HCT116 (cell line): ENCODE measurements around the gene C3orf22. TPM values are rescaled to one million over a fixed set of nuclear protein-coding genes. Genes with fewer than 3 reads are reported as not detected.

Experiments used
- ATAC-seq: fragments of 200-7000 bp; cut with Tn5 transposase; 2 replicates; pipeline ENCODE4 v1.9.1; 2020; ENCODE audit warnings: mild to moderate bottlenecking, moderate library complexity
- BruUV-seq: library from RNA; stranded (reverse); fragments of 400-500 nt; replicated peaks from 2 replicates; lab custom pipeline; 2021; lab: Mats Ljungman, UMichigan
- CTCF ChIA-PET: fragments of 300-600 bp; sonication (Branson Sonifier 250); formaldehyde crosslinking; loops from one replicate; lab custom pipeline; 2021; ENCODE audit warnings: antibody characterized with exemption; lab: Charles Lee
- POLR2A ChIA-PET: fragments of 300-600, 350-600 bp; sonication (Branson Sonifier 250); formaldehyde crosslinking; loops from one replicate; lab custom pipeline; 2021; ENCODE audit warnings: antibody characterized with exemption; lab: Charles Lee
- RAD21 ChIA-PET, 2 experiments: fragments of 300-600 bp; sonication (Branson Sonifier 250); formaldehyde crosslinking; loops; one replicate each; lab custom pipeline; 2023; ENCODE audit warnings: low total read pairs in 2 of 2; ENCODE audit not compliant: uncharacterized antibody in 2 of 2, unreplicated experiment in 2 of 2, low non-redundant PET in 1 of 2; lab: Charles Lee
- DNase-seq: peaks from one replicate; pipeline ENCODE4 v3.0.0-alpha.2; 2010; ENCODE audit warnings: low read depth, low spot score
- H2AFZ ChIP-seq: fragments of 200-600 bp; shearing (Covaris generic), sonication (generic); 2 replicates; pipeline ENCODE4 v1.6.1; 2017; ENCODE audit warnings: low read depth, mixed run types, mixed read lengths, antibody characterized with exemption, low read length; ENCODE audit not compliant: poor library complexity, severe bottlenecking
- H3K27ac ChIP-seq: 2 replicates; pipeline ENCODE4 v1.5.1; 2012; ENCODE audit warnings: low read depth, low read length
- H3K27me3 ChIP-seq: fragments of 200-600 bp; sonication (generic); 2 replicates; pipeline ENCODE4 v1.6.1; 2016; ENCODE audit warnings: mixed run types, low read length, mixed read lengths; ENCODE audit not compliant: insufficient read depth
- H3K36me3 ChIP-seq, 2 experiments: fragments of 200-500 bp in 1 of 2; fragments of 200-600 bp in 1 of 2; sonication (Bioruptor generic) in 1 of 2; sonication (generic) in 1 of 2; 2 replicates each; pipeline versions ENCODE4 v1.5.1 to v1.6.1; 2014 to 2016; ENCODE audit warnings: low read length in 2 of 2, inconsistent platforms in 1 of 2, mixed read lengths in 1 of 2, mixed run types in 1 of 2; ENCODE audit not compliant: insufficient read depth in 2 of 2, control insufficient read depth in 1 of 2
- H3K4me1 ChIP-seq, 2 experiments: fragments of 200-600 bp in 1 of 2; sonication (generic) in 1 of 2; 2 replicates each; pipeline versions ENCODE4 v1.5.1 to v1.6.1; 2012 to 2017; ENCODE audit warnings: low read length in 2 of 2, inconsistent platforms in 1 of 2, mild to moderate bottlenecking in 1 of 2, mixed read lengths in 1 of 2, mixed run types in 1 of 2, moderate library complexity in 1 of 2; ENCODE audit not compliant: insufficient read depth in 2 of 2, control insufficient read depth in 1 of 2
- H3K4me2 ChIP-seq: fragments of 200-600 bp; sonication (generic); 2 replicates; pipeline ENCODE4 v1.6.1; 2017; ENCODE audit warnings: mixed run types, low read length, mixed read lengths
- H3K4me3 ChIP-seq, 2 experiments: fragments of 200-600 bp in 1 of 2; sonication (generic) in 1 of 2; replicated peaks in 1 of 2; 2 replicates each; pipeline ENCODE4 v1.5.1; 2011 to 2016; ENCODE audit warnings: low read length in 2 of 2, control low read depth in 1 of 2, low read depth in 1 of 2, mild to moderate bottlenecking in 1 of 2, mixed read lengths in 1 of 2, mixed run types in 1 of 2
- H3K79me2 ChIP-seq: fragments of 200-600 bp; sonication (generic); 2 replicates; pipeline ENCODE4 v1.6.1; 2017; ENCODE audit warnings: mild to moderate bottlenecking, mixed run types, low read length, moderate library complexity, mixed read lengths; ENCODE audit not compliant: insufficient read depth
- H3K9ac ChIP-seq: fragments of 200-600 bp; sonication (generic); 2 replicates; pipeline ENCODE4 v1.6.1; 2016; ENCODE audit warnings: low read length, mixed read lengths
- H3K9me2 ChIP-seq: fragments of 200-600 bp; sonication (generic), shearing (Covaris generic); 2 replicates; pipeline ENCODE4 v1.6.1; 2017; ENCODE audit warnings: mixed run types, mild to moderate bottlenecking, moderate library complexity; ENCODE audit not compliant: insufficient read depth
- H3K9me3 ChIP-seq, 2 experiments: fragments of 200-500 bp in 1 of 2; fragments of 200-600 bp in 1 of 2; sonication (Bioruptor generic) in 1 of 2; sonication (generic) in 1 of 2; 2 replicates each; pipeline ENCODE4 v1.6.1; 2014 to 2017; ENCODE audit warnings: low read length in 2 of 2, mixed read lengths in 2 of 2, inconsistent platforms in 1 of 2, low read depth in 1 of 2, mild to moderate bottlenecking in 1 of 2, mixed run types in 1 of 2, moderate library complexity in 1 of 2; ENCODE audit not compliant: control insufficient read depth in 1 of 2, insufficient read depth in 1 of 2
- H4K20me1 ChIP-seq: fragments of 200-600 bp; sonication (generic), shearing (Covaris generic); 2 replicates; pipeline ENCODE4 v1.6.1; 2017; ENCODE audit warnings: mixed run types, mild to moderate bottlenecking, moderate library complexity; ENCODE audit not compliant: insufficient read depth
- CBX3 ChIP-seq: IDR thresholded peaks from 2 replicates; pipeline ENCODE4 v1.6.1; 2012; ENCODE audit warnings: low read depth
- CEBPB ChIP-seq: IDR thresholded peaks from 2 replicates; pipeline ENCODE4 v1.6.1; 2012; ENCODE audit warnings: low read depth
- CTCF ChIP-seq, 3 experiments: fragments of 200-600 bp in 1 of 3; sonication (generic) in 1 of 3; IDR thresholded peaks in 2 of 3; conservative IDR thresholded peaks in 1 of 3; 2 replicates each; pipeline ENCODE4 v1.5.1; 2012 to 2017; ENCODE audit warnings: low read depth in 2 of 3, low read length in 2 of 3, antibody characterized with exemption in 1 of 3, borderline replicate concordance in 1 of 3, control low read depth in 1 of 3, mild to moderate bottlenecking in 1 of 3, mixed read lengths in 1 of 3, mixed run types in 1 of 3, moderate library complexity in 1 of 3; ENCODE audit not compliant: insufficient read depth in 1 of 3
- EGR1 ChIP-seq: IDR thresholded peaks from 2 replicates; pipeline ENCODE4 v1.6.1; 2012; ENCODE audit warnings: low read depth
- EZH2 ChIP-seq: fragments of 200-600 bp; sonication (generic); IDR thresholded peaks from 2 replicates; pipeline ENCODE4 v1.6.1; 2017; ENCODE audit warnings: antibody characterized with exemption, mixed run types
- EZH2phosphoT487 ChIP-seq: fragments of 200-600 bp; IDR thresholded peaks from 2 replicates; pipeline ENCODE4 v1.6.1; 2018; ENCODE audit warnings: antibody characterized with exemption, borderline replicate concordance
- FOSL1 ChIP-seq: IDR thresholded peaks from 2 replicates; pipeline ENCODE4 v1.6.1; 2012; ENCODE audit warnings: low read depth
- JUND ChIP-seq: IDR thresholded peaks from 2 replicates; pipeline ENCODE4 v1.6.1; 2012
- POLR2AphosphoS5 ChIP-seq: IDR thresholded peaks from 2 replicates; pipeline ENCODE4 v1.6.1; 2011; ENCODE audit warnings: mild to moderate bottlenecking, low read depth, low read length, moderate library complexity
- RAD21 ChIP-seq: IDR thresholded peaks from 2 replicates; pipeline ENCODE4 v1.6.1; 2012; ENCODE audit warnings: low read depth, mild to moderate bottlenecking
- REST ChIP-seq: IDR thresholded peaks from 2 replicates; pipeline ENCODE4 v1.6.1; 2012; ENCODE audit warnings: low read depth
- SIN3A ChIP-seq: IDR thresholded peaks from 2 replicates; pipeline ENCODE4 v1.6.1; 2012; ENCODE audit warnings: low read depth
- SRF ChIP-seq: IDR thresholded peaks from 2 replicates; pipeline ENCODE4 v1.6.1; 2012; ENCODE audit warnings: low read depth
- TCF7L2 ChIP-seq: IDR thresholded peaks from 2 replicates; pipeline ENCODE4 v1.7.0; 2011; ENCODE audit warnings: borderline replicate concordance, inconsistent platforms; ENCODE audit not compliant: insufficient read depth, insufficient read length; ENCODE audit errors: extremely low read depth
- ZBTB33 ChIP-seq: IDR thresholded peaks from 2 replicates; pipeline ENCODE4 v1.6.1; 2011; ENCODE audit warnings: mild to moderate bottlenecking, low read length, moderate library complexity; ENCODE audit not compliant: insufficient replicate concordance; ENCODE audit errors: extremely low read depth
- ZFX ChIP-seq: fragments of 450-650 bp; IDR thresholded peaks from 2 replicates; pipeline ENCODE4 v1.6.1; 2017
- ZNF274 ChIP-seq: fragments of 200-500 bp; sonication (Bioruptor generic); IDR thresholded peaks from 2 replicates; pipeline ENCODE4 v1.6.1; 2014; ENCODE audit warnings: mild to moderate bottlenecking, low read depth, low read length, inconsistent platforms
- intact Hi-C: fragments of 100-400 bp; cut with micrococcal nuclease; formaldehyde crosslinking; loops from 2 replicates; pipeline ENCODE4 v1.10.0; 2022
- total RNA-seq: library from RNA; stranded (reverse); gene quantifications from one replicate; pipeline ENCODE4 v1.2.1, GENCODE V29; 2021; ENCODE audit not compliant: unreplicated experiment

Gene C3orf22
- total RNA-seq, 1 experiment from 2014 or later, result not detected

- H3K36me3 ChIP-seq, result no peaks in the 10 kb centered on the region
- ChIA-PET CTCF (no interaction called here), RAD21 (no interaction called here), POLR2A (no interaction called here)
- intact Hi-C loops, result no loop called here
- no peak for ATAC-seq
- peaks cover 0 to 11% of the 10 kb centered on the region in 2 experiments; a peak in 2 of 4 replicates for H3K4me1 ChIP-seq
- H3K9ac ChIP-seq, result no peak overlapping the region
- TF ChIP-seq ZBTB33 (no peak), SRF (no peak), EZH2phosphoT487 (no peak), FOSL1 (no peak), POLR2AphosphoS5 (no peak), EZH2 (no peak), ZNF274 (no peak), EGR1 (no peak), CTCF (IDR thresholded peaks at IDR 0.05 in 2 of 3, conservative IDR thresholded peaks at IDR 0.05 in 1 of 3; ENCODE audit: borderline replicate concordance in 1 of 3, insufficient read depth in 1 of 3, low read depth in 2 of 3, low read length in 2 of 3) (no peak), ZFX (no peak), REST (no peak), RAD21 (no peak), CEBPB (no peak), SIN3A (no peak), CBX3 (no peak), TCF7L2 (no peak), JUND (no peak)
- H3K9me3 ChIP-seq, result no peaks in the 10 kb centered on the region
- no peaks in the 10 kb centered on the region for H3K79me2 ChIP-seq
- H2AFZ ChIP-seq, result no peak overlapping the region
- H3K27me3 ChIP-seq, result no peaks in the 10 kb centered on the region
- H3K4me2 ChIP-seq, result no peak overlapping the region
- no TSS peak for BruUV-seq
- DNase-seq, result no peak
- no peaks in the 10 kb centered on the region for H4K20me1 ChIP-seq
- H3K4me3 ChIP-seq, result no peak overlapping the region
- no peaks in the 10 kb centered on the region for H3K9me2 ChIP-seq
- H3K27ac ChIP-seq, result no peak overlapping the region
Measured at GRCh38 chr3:126511291-126511690, 47.4 kb downstream of the C3orf22 start.
